ENCODE data around the gene DLG2. TPM values are rescaled to one million over a fixed set of nuclear protein-coding genes. Genes with fewer than 3 reads are reported as not detected.
"Not testable (repeated sequence)": the region's sequence is repeated elsewhere in the genome, so short reads cannot be mapped to it uniquely, and the experiment has no call there.

The DLG2 gene
- total RNA-seq, 1 experiment from 2014 or later = 2.7 TPM

- H3K4me3 ChIP-seq (ENCODE audit: low read length) = no peak overlapping the region
Measured at GRCh38 chr11:85028329-85029101, 598.6 kb downstream of the DLG2 start.

DNA sequence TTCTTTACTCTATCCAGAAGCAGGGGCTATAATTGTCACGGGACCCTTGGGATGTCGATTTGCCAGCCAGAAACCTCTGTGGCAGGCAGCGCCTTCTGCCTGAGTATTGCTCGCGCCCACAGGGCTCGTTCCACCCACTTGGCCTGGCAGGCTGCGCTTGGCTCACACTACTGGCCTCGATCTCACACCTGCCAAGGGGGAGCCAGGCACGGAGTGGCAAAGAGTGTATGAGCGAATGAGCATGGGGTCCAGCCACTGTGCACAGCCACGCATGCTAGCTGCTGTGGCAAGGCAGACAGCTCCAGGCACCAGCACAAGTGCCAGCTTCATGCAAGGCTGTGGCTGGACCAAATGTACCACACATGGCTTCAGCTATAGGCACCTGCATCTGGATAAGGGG, 599.8 kb downstream of the DLG2 start:
- no peak overlapping the region for H3K27ac ChIP-seq (ENCODE audit: low read length)
- no peaks in the 10 kb centered on the region for H4K20me1 ChIP-seq (ENCODE audit: insufficient read depth, low read depth, low read length)
- H2AFZ ChIP-seq (ENCODE audit: low read length) = no peak overlapping the region
- H3K9me3 ChIP-seq (ENCODE audit: low read length) = no peaks in the 10 kb centered on the region
- H3K27me3 ChIP-seq (ENCODE audit: low read length) = 0 out of 2 replicates have a peak, but pooled peaks cover 3% of the 10 kb centered on the region
- H3K4me3 ChIP-seq (ENCODE audit: low read length) = no peak overlapping the region
- no peak for DNase-seq
- H3K36me3 ChIP-seq (ENCODE audit: insufficient read depth, low read length) = no peaks in the 10 kb centered on the region
- no peaks in the 10 kb centered on the region for H3K4me1 ChIP-seq (ENCODE audit: low read length)
- H3K9me2 ChIP-seq (replicated peaks; ENCODE audit: insufficient read depth, low read length) = no peaks in the 10 kb centered on the region
- H3K9ac ChIP-seq (ENCODE audit: low read length) = no peak overlapping the region
- H3K4me2 ChIP-seq (ENCODE audit: low read depth, low read length, poor library complexity, severe bottlenecking) = no peak overlapping the region
- H3K79me2 ChIP-seq (ENCODE audit: low read length) = no peaks in the 10 kb centered on the region

More at GRCh38 chr11:85028329-85029101, 598.6 kb downstream of the DLG2 start:
- no peak overlapping the region for H2AFZ ChIP-seq (ENCODE audit: low read length)
- no peaks in the 10 kb centered on the region for H3K9me3 ChIP-seq (ENCODE audit: low read length)
- H3K27ac ChIP-seq (ENCODE audit: low read length) = no peak overlapping the region
- no peaks in the 10 kb centered on the region for H3K36me3 ChIP-seq (ENCODE audit: insufficient read depth, low read length)
- no peak for DNase-seq
- H3K27me3 ChIP-seq (ENCODE audit: low read length) = no peaks in the 10 kb centered on the region
- H3K9me2 ChIP-seq (replicated peaks; ENCODE audit: insufficient read depth, low read length) = no peaks in the 10 kb centered on the region
- H3K9ac ChIP-seq (ENCODE audit: low read length) = no peak overlapping the region
- no peaks in the 10 kb centered on the region for H3K79me2 ChIP-seq (ENCODE audit: low read length)
- H3K4me1 ChIP-seq (ENCODE audit: low read length) = no peaks in the 10 kb centered on the region
- H3K4me2 ChIP-seq (ENCODE audit: low read depth, low read length, poor library complexity, severe bottlenecking) = no peak overlapping the region
- H4K20me1 ChIP-seq (ENCODE audit: insufficient read depth, low read depth, low read length) = no peaks in the 10 kb centered on the region

- Histone ChIP-seq H3K27me3 (ENCODE audit: low read length) (0 out of 2 replicates have a peak, but pooled peaks cover 3% of the 10 kb centered on the region), H3K9me3 (ENCODE audit: low read length) (no peaks in the 10 kb centered on the region), H2AFZ (ENCODE audit: low read length) (no peak overlapping the region), H3K4me3 (ENCODE audit: low read length) (no peak overlapping the region), H3K9me2 (replicated peaks; ENCODE audit: insufficient read depth, low read length) (no peaks in the 10 kb centered on the region), H3K27ac (ENCODE audit: low read length) (no peak overlapping the region), H3K4me1 (ENCODE audit: low read length) (no peaks in the 10 kb centered on the region), H3K4me2 (ENCODE audit: low read depth, low read length, poor library complexity, severe bottlenecking) (no peak overlapping the region), H3K36me3 (ENCODE audit: insufficient read depth, low read length) (no peaks in the 10 kb centered on the region), H3K79me2 (ENCODE audit: low read length) (no peaks in the 10 kb centered on the region), H3K9ac (ENCODE audit: low read length) (no peak overlapping the region), H4K20me1 (ENCODE audit: insufficient read depth, low read depth, low read length) (no peaks in the 10 kb centered on the region)
- no peak for DNase-seq
Measured at GRCh38 chr11:85021058-85021457, 606.1 kb downstream of the DLG2 start.

DNA sequence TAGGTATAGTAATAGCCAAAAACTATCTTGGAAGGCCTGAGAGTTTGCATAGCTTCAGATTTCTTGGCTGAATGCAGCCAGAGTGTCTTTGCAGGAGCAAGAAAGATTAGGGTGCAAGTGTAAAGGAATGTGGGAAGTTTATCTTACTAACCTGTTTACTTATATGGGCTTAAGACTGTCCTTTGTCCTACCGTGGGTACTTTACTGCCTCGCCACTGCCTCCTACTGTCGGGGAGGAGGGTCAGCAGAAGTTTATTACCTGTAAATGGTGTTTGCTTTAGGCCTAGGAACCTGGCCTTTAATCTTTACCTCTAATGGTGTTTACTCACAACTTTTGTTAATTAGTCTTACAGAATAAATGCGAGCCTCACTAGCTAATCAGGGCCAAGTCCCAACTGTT, 633.8 kb downstream of the DLG2 start:
- DNase-seq = peak; percentile 77

DNA sequence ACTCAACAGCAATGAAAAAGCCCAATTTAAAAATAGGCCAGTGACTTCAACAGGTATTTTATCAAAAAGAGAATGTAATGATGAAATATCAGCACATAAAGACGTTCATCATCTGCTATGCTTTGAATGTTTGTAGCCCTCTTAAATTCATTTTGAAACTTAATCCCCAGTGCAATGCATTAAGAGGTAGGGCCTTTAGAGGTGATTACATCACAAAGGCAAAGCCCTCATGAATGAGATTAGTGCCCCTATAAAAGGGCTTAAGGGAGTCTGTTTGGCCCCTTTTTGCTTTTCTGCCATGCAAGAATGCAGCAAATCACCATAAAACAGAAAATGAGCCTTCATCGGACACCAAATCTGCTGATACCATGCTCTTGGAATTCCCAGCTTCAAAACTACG, 637.0 kb downstream of the DLG2 start:
- no peak overlapping the region for H3K4me2 ChIP-seq (ENCODE audit: low read depth, low read length, poor library complexity, severe bottlenecking)
- no peak overlapping the region for H3K27ac ChIP-seq (ENCODE audit: low read length)
- H3K36me3 ChIP-seq (ENCODE audit: insufficient read depth, low read length) = no peaks in the 10 kb centered on the region
- no peaks in the 10 kb centered on the region for H3K9me3 ChIP-seq (ENCODE audit: low read length)
- H3K9me2 ChIP-seq (replicated peaks; ENCODE audit: insufficient read depth, low read length) = no peaks in the 10 kb centered on the region
- no peaks in the 10 kb centered on the region for H3K79me2 ChIP-seq (ENCODE audit: low read length)
- no peak overlapping the region for H3K9ac ChIP-seq (ENCODE audit: low read length)
- DNase-seq = no peak
- H3K4me1 ChIP-seq (ENCODE audit: low read length) = no peaks in the 10 kb centered on the region
- no peaks in the 10 kb centered on the region for H4K20me1 ChIP-seq (ENCODE audit: insufficient read depth, low read depth, low read length)
- H3K4me3 ChIP-seq (ENCODE audit: low read length) = no peak overlapping the region
- no peaks in the 10 kb centered on the region for H3K27me3 ChIP-seq (ENCODE audit: low read length)
- H2AFZ ChIP-seq (ENCODE audit: low read length) = no peak overlapping the region

More for the DNA sequence above, 633.8 kb downstream of the DLG2 start:
- no peaks in the 10 kb centered on the region for H3K36me3 ChIP-seq (ENCODE audit: insufficient read depth, low read length)
- no peaks in the 10 kb centered on the region for H4K20me1 ChIP-seq (ENCODE audit: insufficient read depth, low read depth, low read length)
- H3K9me3 ChIP-seq (ENCODE audit: low read length) = no peaks in the 10 kb centered on the region
- no peak overlapping the region for H3K9ac ChIP-seq (ENCODE audit: low read length)
- H3K4me3 ChIP-seq (ENCODE audit: low read length) = no peak overlapping the region
- no peaks in the 10 kb centered on the region for H3K79me2 ChIP-seq (ENCODE audit: low read length)
- H2AFZ ChIP-seq (ENCODE audit: low read length) = no peak overlapping the region
- H3K4me2 ChIP-seq (ENCODE audit: low read depth, low read length, poor library complexity, severe bottlenecking) = no peak overlapping the region
- H3K27ac ChIP-seq (ENCODE audit: low read length) = no peak overlapping the region
- no peaks in the 10 kb centered on the region for H3K27me3 ChIP-seq (ENCODE audit: low read length)
- H3K9me2 ChIP-seq (replicated peaks; ENCODE audit: insufficient read depth, low read length) = no peaks in the 10 kb centered on the region
- H3K4me1 ChIP-seq (ENCODE audit: low read length) = no peaks in the 10 kb centered on the region

GRCh38 chr11:84987686-84988187, 639.4 kb downstream of the DLG2 start:
- H3K4me2 ChIP-seq (ENCODE audit: low read depth, low read length, poor library complexity, severe bottlenecking); H3K4me1 ChIP-seq (ENCODE audit: low read length); H3K4me3 ChIP-seq (ENCODE audit: low read length): not testable (repeated sequence)

DNA sequence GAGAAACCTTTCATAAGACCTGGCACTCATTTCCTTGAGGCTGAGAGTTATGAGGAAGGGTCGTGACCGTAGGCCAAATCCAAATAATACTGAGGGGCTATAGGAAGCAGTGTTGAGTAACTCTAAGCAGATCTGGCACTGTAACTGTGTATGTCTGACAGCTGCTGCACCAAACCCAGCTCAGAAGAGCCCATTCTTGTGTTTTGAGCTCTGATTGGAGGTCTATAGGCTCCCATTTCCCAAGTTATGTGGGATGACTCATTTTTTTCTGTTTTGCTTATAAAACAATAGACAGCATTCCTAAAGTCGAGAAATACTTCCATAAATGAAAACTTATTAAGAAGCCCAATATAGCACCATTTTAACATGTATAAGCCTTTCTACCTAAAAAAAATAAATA, 645.8 kb downstream of the DLG2 start:
- Histone ChIP-seq H3K4me3 (ENCODE audit: low read length) (no peak overlapping the region), H3K4me1 (ENCODE audit: low read length) (no peaks in the 10 kb centered on the region), H3K27ac (ENCODE audit: low read length) (no peak overlapping the region), H3K9me3 (ENCODE audit: low read length) (peaks cover 6% of the 10 kb centered on the region; the same call in 1 of the 2 replicates), H4K20me1 (ENCODE audit: insufficient read depth, low read depth, low read length) (no peaks in the 10 kb centered on the region), H3K27me3 (ENCODE audit: low read length) (no peaks in the 10 kb centered on the region), H2AFZ (ENCODE audit: low read length) (no peak overlapping the region), H3K4me2 (ENCODE audit: low read depth, low read length, poor library complexity, severe bottlenecking) (no peak overlapping the region), H3K9ac (ENCODE audit: low read length) (no peak overlapping the region), H3K9me2 (replicated peaks; ENCODE audit: insufficient read depth, low read length) (0 out of 2 replicates have a peak, but pooled peaks cover 10% of the 10 kb centered on the region), H3K36me3 (ENCODE audit: insufficient read depth, low read length) (no peaks in the 10 kb centered on the region), H3K79me2 (ENCODE audit: low read length) (no peaks in the 10 kb centered on the region)
- no peak for DNase-seq

More at GRCh38 chr11:84987686-84988187, 639.4 kb downstream of the DLG2 start:
- H3K9me3 ChIP-seq (ENCODE audit: low read length); H4K20me1 ChIP-seq (ENCODE audit: insufficient read depth, low read depth, low read length); H3K36me3 ChIP-seq (ENCODE audit: insufficient read depth, low read length); H3K9ac ChIP-seq (ENCODE audit: low read length); H3K27me3 ChIP-seq (ENCODE audit: low read length); H3K9me2 ChIP-seq (replicated peaks; ENCODE audit: insufficient read depth, low read length); H3K79me2 ChIP-seq (ENCODE audit: low read length); H3K27ac ChIP-seq (ENCODE audit: low read length); H2AFZ ChIP-seq (ENCODE audit: low read length); DNase-seq: not testable (repeated sequence)

- H3K27ac ChIP-seq (ENCODE audit: low read length) = no peak overlapping the region
- H3K36me3 ChIP-seq (ENCODE audit: insufficient read depth, low read length) = no peaks in the 10 kb centered on the region
- H3K9me3 ChIP-seq (ENCODE audit: low read length) = no peaks in the 10 kb centered on the region
- H3K4me3 ChIP-seq (ENCODE audit: low read length) = no peak overlapping the region
- H3K9ac ChIP-seq (ENCODE audit: low read length) = no peak overlapping the region
- no peaks in the 10 kb centered on the region for H3K79me2 ChIP-seq (ENCODE audit: low read length)
- no peak overlapping the region for H2AFZ ChIP-seq (ENCODE audit: low read length)
- H3K4me1 ChIP-seq (ENCODE audit: low read length) = no peaks in the 10 kb centered on the region
- H4K20me1 ChIP-seq (ENCODE audit: insufficient read depth, low read depth, low read length) = no peaks in the 10 kb centered on the region
- no peaks in the 10 kb centered on the region for H3K27me3 ChIP-seq (ENCODE audit: low read length)
- H3K9me2 ChIP-seq (replicated peaks; ENCODE audit: insufficient read depth, low read length) = no peaks in the 10 kb centered on the region; the same call in 1 of the 2 replicates
- DNase-seq = no peak
- no peak overlapping the region for H3K4me2 ChIP-seq (ENCODE audit: low read depth, low read length, poor library complexity, severe bottlenecking)
Measured at GRCh38 chr11:84969103-84969502, 658.0 kb downstream of the DLG2 start.

All from Karpas-422 (cell line).